Activated CD4-positive, alpha-beta T cell treated with anti-CD3 and anti-CD28 coated beads, Interleukin-2, amount 10 ng/mL, durations not matched to agents 24 days and 14 days (primary cell): ENCODE results near the gene HES4. TPM values are rescaled to one million over a fixed set of nuclear protein-coding genes. Genes with fewer than 3 reads are reported as not detected.
"Not testable (repeated sequence)": the region's sequence is repeated elsewhere in the genome, so short reads cannot be mapped to it uniquely, and the experiment has no call there.

Source experiments
- DNase-seq: peaks from one replicate; pipeline ENCODE4 v3.0.0; 2022
- H3K27ac Mint-ChIP-seq: one replicate; pipeline ENCODE4 v1.8.0; 2022; ENCODE audit warnings: mild to moderate bottlenecking, mixed read lengths
- H3K27me3 Mint-ChIP-seq: one replicate; pipeline ENCODE4 v1.8.0; 2022; ENCODE audit warnings: mixed read lengths
- H3K36me3 Mint-ChIP-seq: one replicate; pipeline ENCODE4 v1.8.0; 2022; ENCODE audit warnings: low read depth, mild to moderate bottlenecking, mixed read lengths
- H3K4me1 Mint-ChIP-seq: one replicate; pipeline ENCODE4 v1.8.0; 2021; ENCODE audit warnings: mixed read lengths
- H3K4me3 Mint-ChIP-seq: one replicate; pipeline ENCODE4 v1.8.0; 2022; ENCODE audit warnings: mild to moderate bottlenecking, moderate library complexity, mixed read lengths
- H3K9me3 Mint-ChIP-seq: one replicate; pipeline ENCODE4 v1.8.0; 2021; ENCODE audit warnings: mixed read lengths
- intact Hi-C: fragments of 100-400 bp; cut with micrococcal nuclease; formaldehyde crosslinking; loops from one replicate; pipeline ENCODE4 v1.15.1; 2023
- total RNA-seq: library from RNA; stranded (reverse); gene quantifications from 2 replicates; pipeline ENCODE4 v1.2.3, GENCODE V29; 2022

Gene HES4
- total RNA-seq, 1 donor from 2014 or later, result 2.8 TPM

DNA sequence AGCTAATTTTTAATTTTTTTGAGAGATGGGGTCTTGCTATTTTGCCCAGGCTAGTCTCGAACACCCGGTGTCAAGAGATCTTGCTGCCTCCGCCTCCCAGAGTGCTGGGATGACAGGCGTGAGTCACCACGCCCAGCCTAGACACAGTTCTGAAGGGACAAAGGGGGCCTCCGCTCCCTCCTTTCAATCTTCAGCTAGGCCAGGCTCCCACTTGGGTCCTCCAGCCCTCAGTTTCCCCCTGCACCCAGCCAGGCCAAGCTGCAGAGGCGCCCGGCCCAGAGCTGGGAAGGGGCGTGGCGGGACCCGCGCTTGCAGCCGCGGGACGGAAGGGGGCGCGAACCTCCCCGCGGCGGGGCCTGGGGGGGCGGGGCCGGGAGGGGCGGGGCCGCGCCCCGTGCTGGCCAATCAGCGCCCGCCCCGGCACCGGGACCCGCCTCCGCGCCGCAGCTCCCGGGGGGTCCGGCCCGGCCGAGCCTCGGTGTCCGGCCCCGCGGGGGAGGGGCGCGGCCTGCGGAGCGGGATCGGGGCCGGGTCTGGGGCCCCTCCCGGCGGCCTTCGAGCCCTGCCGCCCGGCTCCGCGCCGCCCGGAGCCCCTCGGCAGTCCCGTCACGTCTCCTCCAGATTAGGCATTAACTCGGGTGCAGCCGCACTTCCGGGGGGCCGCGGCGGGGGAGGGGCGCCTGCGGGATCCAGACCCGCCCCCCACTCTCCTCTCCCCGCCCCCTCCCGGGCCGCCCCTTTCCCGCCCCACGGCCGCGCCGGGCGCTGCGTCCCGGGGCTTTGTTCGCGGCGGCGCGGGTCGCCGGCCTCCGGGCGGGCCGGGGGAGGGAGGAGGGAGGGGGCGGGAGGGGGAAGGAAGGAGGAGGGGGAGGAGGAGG is 19.5 kb upstream of the HES4 start:
- Mint-ChIP-seq H3K36me3 (peaks cover 6% of the 10 kb centered on the region), H3K4me1 (peaks cover 26% of the 10 kb centered on the region), H3K27ac (no peak overlapping the region), H3K4me3 (peak overlapping the region; percentile 73), H3K27me3 (peaks cover 7% of the 10 kb centered on the region), H3K9me3 (no peaks in the 10 kb centered on the region)
- intact Hi-C loops, result loop anchor here (5.0 to 10.0 kb wide), 2 partner anchors 43 to 195 kb away; partner anchors contain the start of gene TNFRSF4
- peak; percentile 94 for DNase-seq

GRCh38 chr1:1018321-1018685 is 18.4 kb upstream of the HES4 start:
- H3K27ac Mint-ChIP-seq, DNase-seq: not testable (repeated sequence)
- intact Hi-C loops, result loop anchor here (5.0 to 10.0 kb wide), 2 partner anchors 44 to 196 kb away; partner anchors contain the start of gene TNFRSF4

DNA sequence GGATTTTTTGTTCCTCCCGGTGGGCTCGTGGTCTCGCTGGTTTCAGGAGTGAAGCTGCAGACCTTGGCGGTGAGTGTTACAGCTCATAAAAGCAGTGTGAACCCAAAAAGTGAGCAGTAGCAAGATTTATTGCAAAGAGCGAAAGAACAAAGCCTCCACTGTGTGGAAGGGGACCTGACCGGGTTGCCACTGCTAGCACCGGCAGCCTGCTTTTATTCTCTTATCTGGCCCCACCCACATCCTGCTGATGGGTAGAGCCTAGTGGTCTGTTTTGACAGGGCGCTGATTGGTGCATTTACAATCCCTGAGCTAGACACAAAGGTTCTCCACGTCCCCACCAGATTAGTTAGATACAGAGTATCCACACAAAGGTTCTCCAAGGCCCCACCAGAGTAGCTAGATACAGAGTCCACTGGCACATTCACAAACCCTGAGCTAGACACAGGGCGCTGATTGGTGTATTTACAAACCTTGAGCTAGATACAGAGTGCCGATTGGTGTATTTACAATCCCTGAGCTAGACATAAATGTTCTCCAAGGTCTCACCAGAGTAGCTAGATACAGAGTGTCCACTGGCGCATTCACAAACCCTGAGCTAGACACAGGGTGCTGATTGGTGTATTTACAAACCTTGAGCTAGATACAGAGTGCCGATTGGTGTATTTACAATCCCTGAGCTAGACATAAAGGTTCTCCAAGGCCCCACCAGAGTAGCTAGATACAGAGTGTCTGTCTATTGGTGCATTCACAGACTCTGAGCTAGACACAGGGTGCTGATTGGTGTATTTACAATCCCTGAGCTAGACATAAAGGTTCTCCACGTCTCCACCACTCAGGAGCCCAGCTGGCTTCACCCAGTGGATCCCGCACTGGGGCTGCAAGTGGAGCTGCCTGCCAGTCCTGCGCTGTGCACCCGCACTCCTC is 17.8 kb upstream of the HES4 start:
- H3K27me3 Mint-ChIP-seq, H3K9me3 Mint-ChIP-seq, H3K36me3 Mint-ChIP-seq: not testable (repeated sequence)
- peak; percentile 84 for DNase-seq
- Mint-ChIP-seq H3K27ac (peak overlapping the region; percentile 29), H3K4me3 (peak overlapping the region; percentile 51), H3K4me1 (peaks cover 34% of the 10 kb centered on the region)
- intact Hi-C loops, result loop anchor here (5.0 to 10.0 kb wide), 2 partner anchors 45 to 197 kb away; partner anchors contain the start of gene TNFRSF4

More at GRCh38 chr1:1018321-1018685, 18.4 kb upstream of the HES4 start:
- not testable (repeated sequence) for H3K36me3 Mint-ChIP-seq, H3K9me3 Mint-ChIP-seq, H3K4me3 Mint-ChIP-seq, H3K27me3 Mint-ChIP-seq
- H3K4me1 Mint-ChIP-seq, result peaks cover 34% of the 10 kb centered on the region

- H3K27me3 Mint-ChIP-seq, result no peaks in the 10 kb centered on the region
- DNase-seq, result no peak
- H3K4me3 Mint-ChIP-seq, result peak overlapping the region; percentile 86
- no peaks in the 10 kb centered on the region for H3K9me3 Mint-ChIP-seq
- intact Hi-C loops, result loop anchor here (5.0 to 10.0 kb wide), 2 partner anchors 47 to 200 kb away; partner anchors contain the start of gene TNFRSF4
- peaks cover 32% of the 10 kb centered on the region for H3K4me1 Mint-ChIP-seq
- H3K27ac Mint-ChIP-seq, result peak overlapping the region; percentile 97
- H3K36me3 Mint-ChIP-seq, result peaks cover 6% of the 10 kb centered on the region
Measured at GRCh38 chr1:1014799-1015681, 15.1 kb upstream of the HES4 start.

DNA sequence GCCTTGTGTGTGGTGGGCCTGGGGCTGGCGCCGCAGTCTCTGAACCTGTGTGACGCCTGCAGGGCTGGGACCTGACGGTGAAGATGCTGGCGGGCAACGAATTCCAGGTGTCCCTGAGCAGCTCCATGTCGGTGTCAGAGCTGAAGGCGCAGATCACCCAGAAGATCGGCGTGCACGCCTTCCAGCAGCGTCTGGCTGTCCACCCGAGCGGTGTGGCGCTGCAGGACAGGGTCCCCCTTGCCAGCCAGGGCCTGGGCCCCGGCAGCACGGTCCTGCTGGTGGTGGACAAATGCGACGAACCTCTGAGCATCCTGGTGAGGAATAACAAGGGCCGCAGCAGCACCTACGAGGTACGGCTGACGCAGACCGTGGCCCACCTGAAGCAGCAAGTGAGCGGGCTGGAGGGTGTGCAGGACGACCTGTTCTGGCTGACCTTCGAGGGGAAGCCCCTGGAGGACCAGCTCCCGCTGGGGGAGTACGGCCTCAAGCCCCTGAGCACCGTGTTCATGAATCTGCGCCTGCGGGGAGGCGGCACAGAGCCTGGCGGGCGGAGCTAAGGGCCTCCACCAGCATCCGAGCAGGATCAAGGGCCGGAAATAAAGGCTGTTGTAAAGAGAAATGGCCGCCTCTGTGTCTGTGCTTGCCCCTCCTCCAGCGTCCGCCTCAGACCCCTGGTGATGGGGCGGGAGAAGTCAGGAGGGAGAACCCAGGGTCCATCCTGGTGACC is 14.2 kb upstream of the HES4 start:
- peak; percentile 76 for DNase-seq
- Mint-ChIP-seq H3K36me3 (peaks cover 6% of the 10 kb centered on the region), H3K9me3 (no peaks in the 10 kb centered on the region), H3K27ac (peak overlapping the region; percentile 97), H3K4me3 (peak overlapping the region; percentile 86), H3K4me1 (peaks cover 31% of the 10 kb centered on the region), H3K27me3 (peaks cover under 1% of the 10 kb centered on the region)
- intact Hi-C loops, result loop anchor here (10.0 kb wide), 1 partner anchor 201 kb away; the partner anchor contains the start of gene TNFRSF4

GRCh38 chr1:1013105-1013921 is 13.4 kb upstream of the HES4 start, which contains the start of gene ISG15:
ISG15 (plus strand) TSS chr1:1013497; CDS start chr1:1013574, 77 bp downstream.
- H3K27ac Mint-ChIP-seq, result peak within 1 kb of the TSS; percentile 97
- peaks cover 2% of the 10 kb centered on the region for H3K27me3 Mint-ChIP-seq
- no peaks in the 10 kb centered on the region for H3K9me3 Mint-ChIP-seq
- H3K4me3 Mint-ChIP-seq, result peak within 1 kb of the TSS; percentile 86
- peaks cover 28% of the 10 kb centered on the region for H3K4me1 Mint-ChIP-seq
- intact Hi-C loops, result loop anchor here (10.0 kb wide), 1 partner anchor 201 kb away; the partner anchor contains the start of gene TNFRSF4
- peak; percentile 98 for DNase-seq
- peaks cover 6% of the 10 kb centered on the region for H3K36me3 Mint-ChIP-seq

GRCh38 chr1:1012736-1013104 is 12.8 kb upstream of the HES4 start:
- intact Hi-C loops, result loop anchor here (10.0 kb wide), 1 partner anchor 202 kb away; the partner anchor contains the start of gene TNFRSF4
- DNase-seq, H3K9me3 Mint-ChIP-seq, H3K27me3 Mint-ChIP-seq, H3K36me3 Mint-ChIP-seq: not testable (repeated sequence)
- Mint-ChIP-seq H3K4me1 (peaks cover 28% of the 10 kb centered on the region), H3K4me3 (peak overlapping the region; percentile 86), H3K27ac (peak overlapping the region; percentile 97)

DNA sequence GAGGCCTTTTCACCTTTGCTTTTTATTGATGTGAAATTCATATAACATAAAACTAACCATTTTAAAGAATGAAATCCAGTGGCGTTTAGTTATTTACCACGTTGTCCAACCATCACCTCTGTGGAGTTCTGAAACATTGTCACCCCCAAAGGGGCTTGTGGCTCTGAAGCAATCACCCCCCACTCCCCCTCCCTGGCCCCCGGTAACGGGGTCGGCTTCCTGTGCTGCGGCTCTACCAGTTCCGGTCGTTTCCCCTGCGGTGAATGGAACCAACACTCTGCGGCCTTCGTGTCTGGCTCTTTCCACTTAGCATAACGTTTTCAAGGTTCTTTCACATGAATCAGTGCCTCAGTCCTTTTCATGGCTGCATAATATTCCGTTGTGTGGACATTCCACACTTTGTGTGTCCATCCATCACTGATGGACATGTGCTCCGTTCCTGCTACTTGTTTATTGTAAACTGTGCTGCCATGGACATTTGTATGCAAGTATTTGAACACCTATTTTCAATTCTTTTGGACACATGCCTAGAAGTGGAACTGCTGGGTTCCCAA is 11.6 kb upstream of the HES4 start:
- no peak for DNase-seq
- peaks cover 8% of the 10 kb centered on the region for H3K27me3 Mint-ChIP-seq
- no peak overlapping the region for H3K27ac Mint-ChIP-seq
- H3K9me3 Mint-ChIP-seq, result no peaks in the 10 kb centered on the region
- intact Hi-C loops, result loop anchor here (10.0 kb wide), 1 partner anchor 203 kb away; the partner anchor contains the start of gene TNFRSF4
- H3K36me3 Mint-ChIP-seq, result peaks cover 3% of the 10 kb centered on the region
- peaks cover 21% of the 10 kb centered on the region for H3K4me1 Mint-ChIP-seq
- no peak overlapping the region for H3K4me3 Mint-ChIP-seq

GRCh38 chr1:1010131-1010530 is 10.2 kb upstream of the HES4 start:
- Mint-ChIP-seq H3K27me3 (peaks cover 10% of the 10 kb centered on the region), H3K4me1 (peaks cover 22% of the 10 kb centered on the region)
- not testable (repeated sequence) for H3K27ac Mint-ChIP-seq, H3K36me3 Mint-ChIP-seq, DNase-seq, H3K9me3 Mint-ChIP-seq, H3K4me3 Mint-ChIP-seq
- intact Hi-C loops, result loop anchor here (10.0 kb wide), 1 partner anchor 205 kb away; the partner anchor contains the start of gene TNFRSF4

- no peak overlapping the region for H3K4me3 Mint-ChIP-seq
- no peak for DNase-seq
- H3K27ac Mint-ChIP-seq, result no peak overlapping the region
- no peaks in the 10 kb centered on the region for H3K36me3 Mint-ChIP-seq
- H3K27me3 Mint-ChIP-seq, result peaks cover 29% of the 10 kb centered on the region
- no peaks in the 10 kb centered on the region for H3K9me3 Mint-ChIP-seq
- intact Hi-C loops, result no loop called here
- H3K4me1 Mint-ChIP-seq, result peaks cover 9% of the 10 kb centered on the region
Measured at GRCh38 chr1:1006305-1007159, 6.6 kb upstream of the HES4 start.
